GM19239 (cell line): ENCODE results near the gene RCVRN.

Source experiments
- DNase-seq: peaks from one replicate; pipeline ENCODE4 v3.0.0; 2011; ENCODE audit warnings: low spot score; ENCODE audit not compliant: insufficient read length
- FAIRE-seq: peaks from 2 replicates; lab custom pipeline; 2011; peaks lifted over from hg19 to GRCh38; lab: Jason Lieb, UNC

Gene RCVRN

GRCh38 chr17:9905078-9905415 lies at the start of gene RCVRN:
TSS of gene RCVRN (minus strand) at chr17:9905271. CDS start at chr17:9905180, 91 bp downstream.
- FAIRE-seq: no peak
- no peak for DNase-seq

- DNase-seq (no peak), FAIRE-seq (no peak)
Observed at GRCh38 chr17:9953492-9953891, 48.4 kb upstream of the RCVRN start.

GRCh38 chr17:9951803-9952202 lies 46.7 kb upstream of the RCVRN start:
- DNase-seq (no peak), FAIRE-seq (no peak)

- FAIRE-seq (no peak), DNase-seq (no peak)
Observed at GRCh38 chr17:9948928-9949327, 43.9 kb upstream of the RCVRN start.

- DNase-seq (no peak), FAIRE-seq (no peak)
Observed at GRCh38 chr17:9944704-9945103, 39.6 kb upstream of the RCVRN start.

- FAIRE-seq (no peak), DNase-seq (no peak)
Observed at GRCh38 chr17:9943343-9943742, 38.3 kb upstream of the RCVRN start.

GRCh38 chr17:9942885-9943284 lies 37.8 kb upstream of the RCVRN start:
- no peak for FAIRE-seq
- DNase-seq: no peak

GRCh38 chr17:9941305-9941704 lies 36.2 kb upstream of the RCVRN start:
- FAIRE-seq: no peak
- no peak for DNase-seq

- no peak for DNase-seq
- FAIRE-seq: no peak
Observed at GRCh38 chr17:9940841-9941240, 35.8 kb upstream of the RCVRN start.

GRCh38 chr17:9938764-9939163 lies 33.7 kb upstream of the RCVRN start:
- DNase-seq: no peak
- FAIRE-seq: no peak

GRCh38 chr17:9937901-9938300 lies 32.8 kb upstream of the RCVRN start:
- DNase-seq (no peak), FAIRE-seq (no peak)

GRCh38 chr17:9937241-9937761 lies 32.2 kb upstream of the RCVRN start:
- FAIRE-seq: no peak
- no peak for DNase-seq

GRCh38 chr17:9936095-9936494 lies 31.0 kb upstream of the RCVRN start:
- DNase-seq: no peak
- FAIRE-seq: no peak

- no peak for FAIRE-seq
- no peak for DNase-seq
Observed at GRCh38 chr17:9935408-9935807, 30.3 kb upstream of the RCVRN start.

- DNase-seq (no peak), FAIRE-seq (no peak)
Observed at GRCh38 chr17:9934331-9934730, 29.3 kb upstream of the RCVRN start.

GRCh38 chr17:9932491-9932890 lies 27.4 kb upstream of the RCVRN start:
- no peak for DNase-seq
- FAIRE-seq: no peak

GRCh38 chr17:9931144-9931741 lies 26.2 kb upstream of the RCVRN start:
- DNase-seq (no peak), FAIRE-seq (no peak)

GRCh38 chr17:9929871-9930270 lies 24.8 kb upstream of the RCVRN start:
- FAIRE-seq (no peak), DNase-seq (no peak)

GRCh38 chr17:9928601-9929333 lies 23.7 kb upstream of the RCVRN start:
- DNase-seq: no peak
- no peak for FAIRE-seq

- no peak for DNase-seq
- no peak for FAIRE-seq
Observed at GRCh38 chr17:9926150-9926804, 21.2 kb upstream of the RCVRN start.

GRCh38 chr17:9925457-9925856 lies 20.4 kb upstream of the RCVRN start:
- DNase-seq (no peak), FAIRE-seq (no peak)
